ENCODE measurements around the gene CEP170B.

Gene CEP170B

DNA sequence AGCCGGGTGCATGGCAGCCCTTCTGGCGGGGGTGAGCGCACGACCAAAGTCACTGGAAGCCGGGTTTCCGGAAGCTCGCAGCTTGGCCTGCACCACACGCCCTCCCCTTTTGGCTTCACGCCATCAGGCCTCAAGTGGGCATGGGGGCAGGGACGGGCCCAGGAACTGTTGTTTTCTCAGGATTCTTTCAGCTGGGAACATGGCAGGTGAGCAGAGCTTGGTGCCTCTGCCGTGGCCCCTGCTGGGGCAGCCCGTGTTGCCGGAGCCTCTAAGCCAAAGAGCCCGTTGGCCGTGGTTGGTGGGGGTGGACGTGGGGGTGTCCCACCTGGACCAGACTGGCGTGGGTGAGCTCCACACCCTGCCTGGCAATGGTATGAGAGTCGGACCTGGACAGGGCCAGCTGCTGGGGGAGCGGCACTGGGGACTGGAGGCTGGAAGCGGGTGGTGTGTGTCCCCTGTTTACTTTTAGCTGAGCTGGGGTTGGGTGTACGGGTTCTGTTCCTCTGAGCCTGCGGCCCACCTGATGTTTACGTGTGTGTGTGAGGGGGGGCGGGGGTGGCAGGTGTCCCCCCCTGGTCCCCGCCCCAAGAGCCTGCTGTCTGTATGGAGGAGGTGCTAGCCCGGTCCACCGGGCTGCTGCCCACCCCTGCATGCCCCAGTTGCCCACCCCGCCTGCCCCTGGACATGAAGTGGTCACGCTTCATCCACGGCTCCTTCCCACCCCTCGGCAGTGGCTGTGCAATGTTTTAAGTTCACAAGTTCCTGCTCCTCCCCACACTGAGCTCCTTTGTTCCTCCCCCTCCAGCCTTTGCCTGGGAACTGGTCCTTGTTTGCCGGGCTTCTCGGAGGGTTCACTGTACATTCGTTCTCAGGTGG, 31.0 kb downstream of the CEP170B start:
- H3K9me2 ChIP-seq (replicated peaks; ENCODE audit: control insufficient read depth, low read length) = no peaks in the 10 kb centered on the region
- no peaks in the 10 kb centered on the region for H3K36me3 ChIP-seq (ENCODE audit: control insufficient read depth, low read length)
- H3K4me2 ChIP-seq (ENCODE audit: low read length) = no peak overlapping the region
- H3K9me3 ChIP-seq (ENCODE audit: control insufficient read depth, insufficient read depth, low read length) = no peaks in the 10 kb centered on the region
- H3K27me3 ChIP-seq (ENCODE audit: control insufficient read depth, low read length) = peaks cover 4% of the 10 kb centered on the region; the same call in 1 of the 2 replicates
- TF ChIP-seq EZH2phosphoT487 (IDR thresholded peaks at IDR 0.05; ENCODE audit: borderline replicate concordance, low read length) = no peak
- TF ChIP-seq, protein P1, sequence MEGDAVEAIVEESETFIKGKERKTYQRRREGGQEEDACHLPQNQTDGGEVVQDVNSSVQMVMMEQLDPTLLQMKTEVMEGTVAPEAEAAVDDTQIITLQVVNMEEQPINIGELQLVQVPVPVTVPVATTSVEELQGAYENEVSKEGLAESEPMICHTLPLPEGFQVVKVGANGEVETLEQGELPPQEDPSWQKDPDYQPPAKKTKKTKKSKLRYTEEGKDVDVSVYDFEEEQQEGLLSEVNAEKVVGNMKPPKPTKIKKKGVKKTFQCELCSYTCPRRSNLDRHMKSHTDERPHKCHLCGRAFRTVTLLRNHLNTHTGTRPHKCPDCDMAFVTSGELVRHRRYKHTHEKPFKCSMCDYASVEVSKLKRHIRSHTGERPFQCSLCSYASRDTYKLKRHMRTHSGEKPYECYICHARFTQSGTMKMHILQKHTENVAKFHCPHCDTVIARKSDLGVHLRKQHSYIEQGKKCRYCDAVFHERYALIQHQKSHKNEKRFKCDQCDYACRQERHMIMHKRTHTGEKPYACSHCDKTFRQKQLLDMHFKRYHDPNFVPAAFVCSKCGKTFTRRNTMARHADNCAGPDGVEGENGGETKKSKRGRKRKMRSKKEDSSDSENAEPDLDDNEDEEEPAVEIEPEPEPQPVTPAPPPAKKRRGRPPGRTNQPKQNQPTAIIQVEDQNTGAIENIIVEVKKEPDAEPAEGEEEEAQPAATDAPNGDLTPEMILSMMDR (IDR thresholded peaks at IDR 0.05; ENCODE audit: low read depth, low read length, poor library complexity, severe bottlenecking) = no peak
- H3K27ac ChIP-seq (ENCODE audit: low read depth, low read length) = no peak overlapping the region
- no peaks in the 10 kb centered on the region; the same call in 1 of the 2 replicates for H3K4me1 ChIP-seq (ENCODE audit: control insufficient read depth, low read length)
- H3F3A ChIP-seq (ENCODE audit: control insufficient read depth, insufficient read depth) = peaks cover 1% of the 10 kb centered on the region; the same call in 1 of the 2 replicates
- no peaks in the 10 kb centered on the region for H4K20me1 ChIP-seq (ENCODE audit: control insufficient read depth, insufficient read depth, low read depth, low read length)
- no peak overlapping the region for H3K4me3 ChIP-seq (ENCODE audit: low read length)
- no peaks in the 10 kb centered on the region for H3K79me2 ChIP-seq (ENCODE audit: control insufficient read depth, low read length)

- H3K4me1 ChIP-seq (ENCODE audit: control insufficient read depth, low read length) = no peaks in the 10 kb centered on the region; the same call in 1 of the 2 replicates
- H3K9me2 ChIP-seq (replicated peaks; ENCODE audit: control insufficient read depth, low read length) = no peaks in the 10 kb centered on the region
- TF ChIP-seq, protein P1 (IDR thresholded peaks at IDR 0.05; ENCODE audit: low read depth, low read length, poor library complexity, severe bottlenecking) = no peak
- TF ChIP-seq EZH2phosphoT487 (IDR thresholded peaks at IDR 0.05; ENCODE audit: borderline replicate concordance, low read length) = no peak
Observed at GRCh38 chr14:104897330-104898194, 32.5 kb downstream of the CEP170B start.

DNA sequence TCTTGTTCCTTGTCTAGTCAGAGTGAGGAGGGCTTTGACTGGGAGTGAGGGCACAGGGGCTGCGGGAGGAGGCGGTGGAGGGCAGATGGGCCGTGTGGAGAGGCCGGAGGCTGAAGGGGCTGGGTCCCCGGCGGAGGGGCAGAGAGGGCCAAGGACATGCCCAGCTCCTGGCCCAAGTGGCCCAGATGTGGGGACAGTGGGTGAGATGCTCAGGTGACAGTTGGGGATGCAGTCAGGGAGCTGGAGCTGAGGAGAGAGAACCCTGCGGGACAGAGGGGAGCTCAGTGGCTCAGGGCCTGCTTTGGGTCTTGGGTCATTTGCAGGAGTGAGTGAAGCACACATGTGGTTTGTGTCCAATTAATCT, 33.1 kb downstream of the CEP170B start:
- H3F3A ChIP-seq (ENCODE audit: control insufficient read depth, insufficient read depth) = peaks cover 5% of the 10 kb centered on the region; the same call in 1 of the 2 replicates
- H3K79me2 ChIP-seq (ENCODE audit: control insufficient read depth, low read length) = no peaks in the 10 kb centered on the region
- H3K9me2 ChIP-seq (replicated peaks; ENCODE audit: control insufficient read depth, low read length) = no peaks in the 10 kb centered on the region
- H4K20me1 ChIP-seq (ENCODE audit: control insufficient read depth, insufficient read depth, low read depth, low read length) = no peaks in the 10 kb centered on the region
- peaks cover 6% of the 10 kb centered on the region; the same call in 1 of the 2 replicates for H3K27me3 ChIP-seq (ENCODE audit: control insufficient read depth, low read length)
- no peak overlapping the region for H3K4me2 ChIP-seq (ENCODE audit: low read length)
- no peaks in the 10 kb centered on the region for H3K9me3 ChIP-seq (ENCODE audit: control insufficient read depth, insufficient read depth, low read length)
- H3K4me3 ChIP-seq (ENCODE audit: low read length) = no peak overlapping the region
- no peaks in the 10 kb centered on the region; the same call in 1 of the 2 replicates for H3K4me1 ChIP-seq (ENCODE audit: control insufficient read depth, low read length)
- H3K36me3 ChIP-seq (ENCODE audit: control insufficient read depth, low read length) = no peaks in the 10 kb centered on the region
- no peak for TF ChIP-seq EZH2phosphoT487 (IDR thresholded peaks at IDR 0.05; ENCODE audit: borderline replicate concordance, low read length)
- TF ChIP-seq, protein P1 (IDR thresholded peaks at IDR 0.05; ENCODE audit: low read depth, low read length, poor library complexity, severe bottlenecking) = no peak
- no peak overlapping the region for H3K27ac ChIP-seq (ENCODE audit: low read depth, low read length)

More at GRCh38 chr14:104897330-104898194, 32.5 kb downstream of the CEP170B start:
- Histone ChIP-seq H3K9me3 (ENCODE audit: control insufficient read depth, insufficient read depth, low read length) (no peaks in the 10 kb centered on the region), H3K79me2 (ENCODE audit: control insufficient read depth, low read length) (no peaks in the 10 kb centered on the region), H3F3A (ENCODE audit: control insufficient read depth, insufficient read depth) (peaks cover 5% of the 10 kb centered on the region; the same call in 1 of the 2 replicates), H3K27ac (ENCODE audit: low read depth, low read length) (no peak overlapping the region), H3K27me3 (ENCODE audit: control insufficient read depth, low read length) (peaks cover 6% of the 10 kb centered on the region; the same call in 1 of the 2 replicates), H3K4me2 (ENCODE audit: low read length) (no peak overlapping the region), H3K36me3 (ENCODE audit: control insufficient read depth, low read length) (no peaks in the 10 kb centered on the region), H3K4me3 (ENCODE audit: low read length) (no peak overlapping the region), H4K20me1 (ENCODE audit: control insufficient read depth, insufficient read depth, low read depth, low read length) (no peaks in the 10 kb centered on the region)
